ENCODE results near the gene ZFTA.
A peak's percentile ranks its signal among the peaks of the same experiment; 100 is the strongest.

ZFTA gene

GRCh38 chr11:63770763-63771162 lies 2.2 kb upstream of the ZFTA start:
- TF ChIP-seq TCF12 (IDR thresholded peaks at IDR 0.05; ENCODE audit: low read depth) (no peak), MAX (IDR thresholded peaks at IDR 0.05) (no peak), ZBTB7A (IDR thresholded peaks at IDR 0.05; ENCODE audit: low read depth) (no peak), TEAD4 (IDR thresholded peaks at IDR 0.05) (no peak), RAD21 (IDR thresholded peaks at IDR 0.05; ENCODE audit: low read depth) (no peak), NFIC (IDR thresholded peaks at IDR 0.05) (no peak), EP300 (IDR thresholded peaks at IDR 0.05; ENCODE audit: borderline replicate concordance) (no peak), USF1 (IDR thresholded peaks at IDR 0.05) (no peak), CEBPB (IDR thresholded peaks at IDR 0.05) (no peak), REST (IDR thresholded peaks at IDR 0.05; ENCODE audit: low read depth) (no peak)

- TF ChIP-seq YY1 (IDR thresholded peaks at IDR 0.05; ENCODE audit: low read depth): no peak
- no peak for TF ChIP-seq TCF12 (IDR thresholded peaks at IDR 0.05; ENCODE audit: low read depth)
- TF ChIP-seq NFIC (IDR thresholded peaks at IDR 0.05): no peak
- TF ChIP-seq RAD21 (IDR thresholded peaks at IDR 0.05; ENCODE audit: low read depth): no peak
- TF ChIP-seq FOXM1 (IDR thresholded peaks at IDR 0.05; ENCODE audit: borderline replicate concordance, low read depth): no peak
- no peak for TF ChIP-seq USF1 (IDR thresholded peaks at IDR 0.05)
- TF ChIP-seq MAX (IDR thresholded peaks at IDR 0.05): no peak
- no peak for TF ChIP-seq CEBPB (IDR thresholded peaks at IDR 0.05)
- TF ChIP-seq TEAD4 (IDR thresholded peaks at IDR 0.05): no peak
- TF ChIP-seq TAF1 (IDR thresholded peaks at IDR 0.05; ENCODE audit: low read depth): no peak
- no peak for TF ChIP-seq REST (IDR thresholded peaks at IDR 0.05; ENCODE audit: low read depth)
- no peak for TF ChIP-seq ZBTB7A (IDR thresholded peaks at IDR 0.05; ENCODE audit: low read depth)
These were observed 1.3 kb upstream of the ZFTA start for GRCh38 chr11:63769714-63770455.

GRCh38 chr11:63769042-63769713 lies 603 bp upstream of the ZFTA start:
- TF ChIP-seq FOXM1 (IDR thresholded peaks at IDR 0.05; ENCODE audit: borderline replicate concordance, low read depth) (no peak), ZBTB7A (IDR thresholded peaks at IDR 0.05; ENCODE audit: low read depth) (peak; percentile 92; the same call in 1 of the 2 replicates), MAX (IDR thresholded peaks at IDR 0.05) (no peak), CREB1 (IDR thresholded peaks at IDR 0.05; ENCODE audit: low read depth) (no peak), CEBPB (IDR thresholded peaks at IDR 0.05) (no peak), EP300 (IDR thresholded peaks at IDR 0.05; ENCODE audit: borderline replicate concordance) (no peak)

GRCh38 chr11:63767565-63768236 lies 874 bp downstream of the ZFTA start:
- TF ChIP-seq YY1 (IDR thresholded peaks at IDR 0.05; ENCODE audit: low read depth): no peak
- TF ChIP-seq FOXM1 (IDR thresholded peaks at IDR 0.05; ENCODE audit: borderline replicate concordance, low read depth): no peak
- no peak for TF ChIP-seq REST (IDR thresholded peaks at IDR 0.05; ENCODE audit: low read depth)
- TF ChIP-seq RAD21 (IDR thresholded peaks at IDR 0.05; ENCODE audit: low read depth): no peak
- peak; percentile 28; the same call in 1 of the 2 replicates for TF ChIP-seq MAX (IDR thresholded peaks at IDR 0.05)
- TF ChIP-seq CEBPB (IDR thresholded peaks at IDR 0.05): no peak
- TF ChIP-seq ZBTB7A (IDR thresholded peaks at IDR 0.05; ENCODE audit: low read depth): 0 out of 2 replicates have a peak, but pooled peaks have one; percentile 41
- no peak for TF ChIP-seq NFIC (IDR thresholded peaks at IDR 0.05)
- no peak for TF ChIP-seq CREB1 (IDR thresholded peaks at IDR 0.05; ENCODE audit: low read depth)
- TF ChIP-seq EGR1 (IDR thresholded peaks at IDR 0.05): no peak
- no peak for TF ChIP-seq EP300 (IDR thresholded peaks at IDR 0.05; ENCODE audit: borderline replicate concordance)
- TF ChIP-seq TAF1 (IDR thresholded peaks at IDR 0.05; ENCODE audit: low read depth): no peak

All from Ishikawa (cell line).